GM12873 (cell line): ENCODE data around the gene SLC26A8.

ENCODE experiments used
- TF ChIP-seq, protein P1 (sequence below): IDR thresholded peaks from 2 replicates; pipeline ENCODE4 v1.5.1; 2012; ENCODE audit warnings: low read depth, mild to moderate bottlenecking, moderate library complexity, low read length, control low read depth; ENCODE audit not compliant: insufficient read depth; ENCODE audit errors: missing control alignments

The SLC26A8 gene

DNA sequence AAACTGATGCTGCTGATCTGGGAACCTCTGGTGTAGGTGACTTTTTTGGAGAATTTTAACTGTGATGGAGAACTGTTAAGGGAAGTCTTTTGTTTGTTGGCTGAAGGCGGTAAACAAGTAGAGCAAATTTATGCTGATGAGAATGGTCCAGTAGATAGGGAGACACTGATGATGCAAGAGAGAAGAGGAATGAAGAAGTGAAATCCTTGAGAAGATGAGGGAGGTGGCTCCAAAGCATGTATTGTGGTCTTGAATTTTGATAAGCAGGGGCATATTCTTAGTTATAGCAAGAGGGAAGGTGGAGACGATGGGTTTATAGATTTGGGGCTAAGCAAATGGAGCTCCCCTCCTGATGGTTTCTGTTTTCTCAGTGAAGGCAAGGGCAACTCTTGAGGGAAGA, 25.1 kb upstream of the SLC26A8 start:
- TF ChIP-seq, protein P1, sequence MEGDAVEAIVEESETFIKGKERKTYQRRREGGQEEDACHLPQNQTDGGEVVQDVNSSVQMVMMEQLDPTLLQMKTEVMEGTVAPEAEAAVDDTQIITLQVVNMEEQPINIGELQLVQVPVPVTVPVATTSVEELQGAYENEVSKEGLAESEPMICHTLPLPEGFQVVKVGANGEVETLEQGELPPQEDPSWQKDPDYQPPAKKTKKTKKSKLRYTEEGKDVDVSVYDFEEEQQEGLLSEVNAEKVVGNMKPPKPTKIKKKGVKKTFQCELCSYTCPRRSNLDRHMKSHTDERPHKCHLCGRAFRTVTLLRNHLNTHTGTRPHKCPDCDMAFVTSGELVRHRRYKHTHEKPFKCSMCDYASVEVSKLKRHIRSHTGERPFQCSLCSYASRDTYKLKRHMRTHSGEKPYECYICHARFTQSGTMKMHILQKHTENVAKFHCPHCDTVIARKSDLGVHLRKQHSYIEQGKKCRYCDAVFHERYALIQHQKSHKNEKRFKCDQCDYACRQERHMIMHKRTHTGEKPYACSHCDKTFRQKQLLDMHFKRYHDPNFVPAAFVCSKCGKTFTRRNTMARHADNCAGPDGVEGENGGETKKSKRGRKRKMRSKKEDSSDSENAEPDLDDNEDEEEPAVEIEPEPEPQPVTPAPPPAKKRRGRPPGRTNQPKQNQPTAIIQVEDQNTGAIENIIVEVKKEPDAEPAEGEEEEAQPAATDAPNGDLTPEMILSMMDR: no peak

DNA sequence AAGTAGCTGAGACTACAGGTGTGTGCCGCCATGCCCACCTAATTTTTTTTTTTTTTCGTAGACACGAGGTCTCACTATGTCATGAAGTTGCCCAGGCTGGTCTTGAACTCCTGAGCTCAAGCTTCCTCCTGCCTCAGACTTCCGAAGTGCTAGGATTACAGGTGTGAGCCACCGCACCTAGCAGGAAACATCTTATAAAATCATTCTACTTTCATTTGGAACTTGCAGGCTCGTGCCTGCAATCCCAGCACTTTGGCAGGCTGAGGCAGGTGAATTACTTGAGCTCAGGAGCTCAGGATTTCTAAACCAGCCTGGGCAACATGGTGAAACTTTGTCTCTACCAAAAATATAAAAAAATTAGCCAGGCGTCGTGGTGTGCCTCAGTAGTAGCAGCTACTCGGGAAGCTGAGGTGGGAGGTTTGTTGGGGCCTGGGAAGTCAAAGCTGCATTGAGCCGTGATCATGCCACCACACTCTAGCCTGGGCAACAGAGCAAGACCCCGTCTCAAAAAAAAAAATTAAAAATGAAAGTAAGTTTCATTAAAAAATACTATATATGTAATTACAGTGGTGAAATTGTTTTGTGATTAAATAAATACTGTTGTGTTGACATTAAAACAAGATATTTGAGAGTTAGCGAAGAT, 18.3 kb upstream of the SLC26A8 start:
- TF ChIP-seq, protein P1: no peak

DNA sequence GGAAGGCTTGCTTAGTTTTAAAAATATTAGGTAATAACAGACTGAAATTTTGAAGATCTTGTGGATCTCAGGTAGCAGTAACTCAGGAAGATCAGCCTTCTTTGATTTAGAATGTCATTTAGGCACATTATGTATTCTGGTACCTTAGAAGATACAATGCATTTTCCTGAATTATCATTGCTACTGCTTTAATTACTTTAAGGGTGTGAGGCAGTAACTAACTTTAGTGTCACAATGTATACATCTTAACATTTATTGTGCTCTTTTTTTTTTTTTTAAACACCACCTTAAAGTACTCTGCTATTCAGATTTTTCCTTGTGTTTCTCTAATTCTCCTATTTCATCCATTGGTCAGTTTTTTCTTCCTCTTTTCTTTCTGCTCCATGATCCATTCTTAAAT, 16.5 kb upstream of the SLC26A8 start:
- TF ChIP-seq, protein P1: no peak

DNA sequence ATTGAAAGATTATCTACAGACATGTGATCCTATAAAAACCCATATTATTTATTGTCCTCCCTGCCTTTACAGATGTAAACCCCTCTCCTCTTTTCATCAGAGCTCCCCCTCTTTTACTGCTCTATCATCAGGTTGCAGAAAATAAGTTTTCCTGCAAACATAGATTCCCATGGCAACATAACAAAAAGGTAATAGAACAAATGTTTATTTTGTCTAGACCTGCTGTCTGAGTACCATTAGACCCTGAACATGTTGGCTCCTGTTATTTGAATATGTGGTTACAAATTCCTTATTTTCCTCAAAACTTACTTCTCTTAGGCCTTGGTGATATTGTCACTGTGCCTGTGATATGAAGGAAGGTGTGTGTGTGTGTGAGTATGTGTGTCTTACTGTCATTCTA, 14.7 kb upstream of the SLC26A8 start:
- TF ChIP-seq, protein P1: no peak

DNA sequence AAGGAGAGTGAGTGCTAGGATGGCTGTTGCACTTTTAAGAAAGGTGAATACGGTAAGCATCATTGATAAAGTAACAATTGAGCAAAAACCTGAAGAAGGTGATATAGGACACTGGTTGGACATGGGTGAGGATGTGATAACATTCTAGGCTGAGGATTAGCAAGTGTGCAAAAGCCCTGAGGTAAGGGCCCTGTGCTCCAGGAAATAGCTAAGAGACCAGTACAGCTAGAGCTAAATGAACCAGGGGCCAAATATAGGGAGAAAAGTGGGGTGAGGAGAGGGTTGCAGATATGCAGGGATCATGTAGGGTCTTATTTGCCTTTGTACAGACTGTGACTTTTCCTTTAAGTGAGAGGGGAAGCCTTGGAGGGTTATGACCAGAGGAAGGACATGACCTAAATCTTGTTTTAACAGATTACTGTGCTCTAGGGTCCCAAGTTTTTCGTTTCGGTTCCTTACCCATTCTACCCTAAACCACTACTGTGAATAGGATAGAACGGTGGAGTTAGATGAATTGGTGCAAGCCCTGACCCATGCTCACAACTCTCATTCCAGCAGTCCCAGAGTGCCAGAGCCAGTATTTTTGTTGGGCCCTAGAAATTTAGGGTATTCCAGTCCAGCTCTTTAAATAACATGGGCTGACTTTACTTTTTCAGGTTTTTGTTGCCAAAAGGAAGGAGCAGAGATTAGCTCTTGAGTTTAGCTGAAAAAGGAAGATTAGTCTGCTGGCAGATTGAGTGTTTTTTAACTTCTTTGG, 13.9 kb upstream of the SLC26A8 start:
- TF ChIP-seq, protein P1: no peak

DNA sequence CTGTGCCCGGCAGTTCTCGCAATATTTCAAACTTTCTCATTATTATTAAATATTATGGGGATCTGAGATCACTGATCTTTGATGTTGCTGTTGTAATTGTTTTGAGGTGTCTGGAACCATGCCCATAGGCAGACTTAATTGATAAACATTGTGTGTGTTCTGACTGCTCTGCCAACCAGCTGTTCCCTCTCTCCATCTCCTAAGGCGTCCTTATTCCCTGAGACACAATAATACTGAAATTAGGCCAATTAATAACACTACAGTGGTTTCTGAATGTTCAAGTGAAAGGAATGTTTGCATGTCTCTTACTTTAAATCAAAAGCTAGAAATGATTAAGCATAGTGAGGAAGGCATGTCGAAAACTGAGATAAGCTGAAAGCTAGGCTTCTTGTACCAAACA, 10.8 kb upstream of the SLC26A8 start:
- TF ChIP-seq, protein P1: no peak

DNA sequence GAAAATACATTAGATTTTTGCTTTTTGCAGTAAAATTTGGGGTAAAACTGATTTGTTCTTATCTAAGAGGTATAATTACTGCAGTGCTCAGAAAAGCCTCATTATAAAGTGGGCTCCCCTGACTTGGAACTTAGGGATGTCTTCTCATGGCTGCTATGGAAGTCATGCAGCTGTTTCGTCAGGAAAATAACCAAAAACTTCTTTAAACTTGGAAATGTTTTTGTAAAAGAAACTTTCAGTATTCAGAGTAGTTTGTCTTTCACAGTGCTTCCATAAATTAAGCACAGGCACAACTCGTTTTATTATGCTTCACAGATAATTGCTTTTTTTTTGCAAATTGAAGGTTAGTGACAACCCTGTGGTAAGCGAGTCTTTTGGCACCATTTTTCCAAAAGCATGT, 10.0 kb upstream of the SLC26A8 start:
- TF ChIP-seq, protein P1: no peak
